Measurements from ENCODE around the gene FKBP11. TPM values are rescaled to one million over a fixed set of nuclear protein-coding genes. Genes with fewer than 3 reads are reported as not detected.
"Not testable (repeated sequence)": the region's sequence is repeated elsewhere in the genome, so short reads cannot be mapped to it uniquely, and the experiment has no call there.

Gene FKBP11
- total RNA-seq, 1 donor from 2014 or later: 12.3 TPM

- DNase-seq: no peak
- Mint-ChIP-seq H3K27ac (ENCODE audit: unreplicated experiment) (no peak overlapping the region), H3K4me1 (ENCODE audit: low read depth, unreplicated experiment) (no peaks in the 10 kb centered on the region), H3K9me3 (ENCODE audit: unreplicated experiment) (peaks cover 7% of the 10 kb centered on the region), H3K4me3 (ENCODE audit: unreplicated experiment) (no peak overlapping the region), H3K27me3 (ENCODE audit: unreplicated experiment) (peaks cover 1% of the 10 kb centered on the region), H3K36me3 (ENCODE audit: unreplicated experiment) (peaks cover 6% of the 10 kb centered on the region)
- no peak for TF ChIP-seq CTCF (IDR thresholded peaks at IDR 0.05; ENCODE audit: partially characterized antibody, unreplicated experiment)
These were observed 7.3 kb downstream of the FKBP11 start for GRCh38 chr12:48917857-48918537.

DNA sequence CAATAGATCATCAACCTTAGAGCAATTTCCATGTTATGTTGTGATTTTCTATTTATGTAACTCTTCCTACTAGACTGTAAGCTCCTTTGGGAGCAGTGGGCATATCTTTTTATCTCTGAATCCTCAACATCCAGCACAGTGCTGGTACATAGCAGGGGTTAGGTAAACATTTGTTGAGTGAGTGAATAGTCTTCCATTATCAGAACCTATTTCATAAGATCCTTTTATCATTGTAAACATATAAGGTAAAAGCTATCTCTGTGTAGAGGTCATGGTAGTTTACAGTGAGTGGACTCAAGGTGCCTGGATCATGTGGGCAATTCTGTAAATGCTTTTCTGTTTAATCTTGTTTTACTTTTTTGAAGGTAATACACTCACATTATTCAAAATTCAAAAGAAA, 15.1 kb downstream of the FKBP11 start:
- H3K27ac Mint-ChIP-seq (ENCODE audit: unreplicated experiment): no peak overlapping the region

GRCh38 chr12:48909698-48910097, 15.6 kb downstream of the FKBP11 start:
- not testable (repeated sequence) for H3K27me3 Mint-ChIP-seq (ENCODE audit: unreplicated experiment); H3K9me3 Mint-ChIP-seq (ENCODE audit: unreplicated experiment); H3K36me3 Mint-ChIP-seq (ENCODE audit: unreplicated experiment); H3K27ac Mint-ChIP-seq (ENCODE audit: unreplicated experiment); H3K4me1 Mint-ChIP-seq (ENCODE audit: low read depth, unreplicated experiment); H3K4me3 Mint-ChIP-seq (ENCODE audit: unreplicated experiment); DNase-seq

More for the DNA sequence above, 15.1 kb downstream of the FKBP11 start:
- TF ChIP-seq CTCF (IDR thresholded peaks at IDR 0.05; ENCODE audit: partially characterized antibody, unreplicated experiment): no peak
- no peak for DNase-seq
- H3K27me3 Mint-ChIP-seq (ENCODE audit: unreplicated experiment): peaks cover 2% of the 10 kb centered on the region
- H3K4me1 Mint-ChIP-seq (ENCODE audit: low read depth, unreplicated experiment): no peaks in the 10 kb centered on the region
- H3K9me3 Mint-ChIP-seq (ENCODE audit: unreplicated experiment): no peaks in the 10 kb centered on the region
- no peak overlapping the region for H3K4me3 Mint-ChIP-seq (ENCODE audit: unreplicated experiment)
- H3K36me3 Mint-ChIP-seq (ENCODE audit: unreplicated experiment): no peaks in the 10 kb centered on the region

GRCh38 chr12:48907245-48907644, 18.0 kb downstream of the FKBP11 start:
- H3K4me3 Mint-ChIP-seq (ENCODE audit: unreplicated experiment): no peak overlapping the region
- TF ChIP-seq CTCF (IDR thresholded peaks at IDR 0.05; ENCODE audit: partially characterized antibody, unreplicated experiment): no peak

GRCh38 chr12:48903982-48904411, 21.3 kb downstream of the FKBP11 start:
- Mint-ChIP-seq H3K4me1 (ENCODE audit: low read depth, unreplicated experiment) (no peaks in the 10 kb centered on the region), H3K36me3 (ENCODE audit: unreplicated experiment) (no peaks in the 10 kb centered on the region), H3K27ac (ENCODE audit: unreplicated experiment) (no peak overlapping the region), H3K27me3 (ENCODE audit: unreplicated experiment) (peaks cover 3% of the 10 kb centered on the region), H3K9me3 (ENCODE audit: unreplicated experiment) (no peaks in the 10 kb centered on the region), H3K4me3 (ENCODE audit: unreplicated experiment) (peak overlapping the region; percentile 80)
- TF ChIP-seq CTCF (IDR thresholded peaks at IDR 0.05; ENCODE audit: partially characterized antibody, unreplicated experiment): peak; percentile 60
- DNase-seq: peak; percentile 90

More at GRCh38 chr12:48907245-48907644, 18.0 kb downstream of the FKBP11 start:
- Mint-ChIP-seq H3K36me3 (ENCODE audit: unreplicated experiment) (no peaks in the 10 kb centered on the region), H3K4me1 (ENCODE audit: low read depth, unreplicated experiment) (no peaks in the 10 kb centered on the region), H3K27ac (ENCODE audit: unreplicated experiment) (no peak overlapping the region), H3K27me3 (ENCODE audit: unreplicated experiment) (peaks cover 3% of the 10 kb centered on the region), H3K9me3 (ENCODE audit: unreplicated experiment) (no peaks in the 10 kb centered on the region)
- DNase-seq: no peak
